ENCODE measurements around the gene CSRNP2. TPM values are rescaled to one million over a fixed set of nuclear protein-coding genes. Genes with fewer than 3 reads are reported as not detected.

CSRNP2 gene, protein sequence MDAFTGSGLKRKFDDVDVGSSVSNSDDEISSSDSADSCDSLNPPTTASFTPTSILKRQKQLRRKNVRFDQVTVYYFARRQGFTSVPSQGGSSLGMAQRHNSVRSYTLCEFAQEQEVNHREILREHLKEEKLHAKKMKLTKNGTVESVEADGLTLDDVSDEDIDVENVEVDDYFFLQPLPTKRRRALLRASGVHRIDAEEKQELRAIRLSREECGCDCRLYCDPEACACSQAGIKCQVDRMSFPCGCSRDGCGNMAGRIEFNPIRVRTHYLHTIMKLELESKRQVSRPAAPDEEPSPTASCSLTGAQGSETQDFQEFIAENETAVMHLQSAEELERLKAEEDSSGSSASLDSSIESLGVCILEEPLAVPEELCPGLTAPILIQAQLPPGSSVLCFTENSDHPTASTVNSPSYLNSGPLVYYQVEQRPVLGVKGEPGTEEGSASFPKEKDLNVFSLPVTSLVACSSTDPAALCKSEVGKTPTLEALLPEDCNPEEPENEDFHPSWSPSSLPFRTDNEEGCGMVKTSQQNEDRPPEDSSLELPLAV
- total RNA-seq (10 to 100 TPM; 29.1 to 29.9 TPM), polyA plus RNA-seq (10 to 100 TPM; 10.7 to 12.0 TPM)
- long read RNA-seq, donor 1, full-length matches to known transcripts = 5 of 5 reads
- long read RNA-seq, donor 1, partial matches to known transcripts = 0 of 5 reads
- long read RNA-seq, donor 1, other reads (novel, unspliced or antisense) = 0 of 5 reads
- long read RNA-seq, donor 2, full-length matches to known transcripts = 1 of 1 reads
- long read RNA-seq, donor 2, partial matches to known transcripts = 0 of 1 reads
- long read RNA-seq, donor 2, other reads (novel, unspliced or antisense) = 0 of 1 reads
- long read RNA-seq, donor 3, full-length matches to known transcripts = 1 of 1 reads
- long read RNA-seq, donor 3, partial matches to known transcripts = 0 of 1 reads
- long read RNA-seq, donor 3, other reads (novel, unspliced or antisense) = 0 of 1 reads
- long read RNA-seq, donor 4, full-length matches to known transcripts = 3 of 3 reads
- long read RNA-seq, donor 4, partial matches to known transcripts = 0 of 3 reads
- long read RNA-seq, donor 4, other reads (novel, unspliced or antisense) = 0 of 3 reads
- long read RNA-seq, donor 5, full-length matches to known transcripts = 2 of 2 reads
- long read RNA-seq, donor 5, partial matches to known transcripts = 0 of 2 reads
- long read RNA-seq, donor 5, other reads (novel, unspliced or antisense) = 0 of 2 reads

- DNase-seq = peak; percentile 97 to 98 (median 98)
- peak within 1 kb of the TSS; percentile 81 for H3K4me3 ChIP-seq
- TF ChIP-seq, protein P1, sequence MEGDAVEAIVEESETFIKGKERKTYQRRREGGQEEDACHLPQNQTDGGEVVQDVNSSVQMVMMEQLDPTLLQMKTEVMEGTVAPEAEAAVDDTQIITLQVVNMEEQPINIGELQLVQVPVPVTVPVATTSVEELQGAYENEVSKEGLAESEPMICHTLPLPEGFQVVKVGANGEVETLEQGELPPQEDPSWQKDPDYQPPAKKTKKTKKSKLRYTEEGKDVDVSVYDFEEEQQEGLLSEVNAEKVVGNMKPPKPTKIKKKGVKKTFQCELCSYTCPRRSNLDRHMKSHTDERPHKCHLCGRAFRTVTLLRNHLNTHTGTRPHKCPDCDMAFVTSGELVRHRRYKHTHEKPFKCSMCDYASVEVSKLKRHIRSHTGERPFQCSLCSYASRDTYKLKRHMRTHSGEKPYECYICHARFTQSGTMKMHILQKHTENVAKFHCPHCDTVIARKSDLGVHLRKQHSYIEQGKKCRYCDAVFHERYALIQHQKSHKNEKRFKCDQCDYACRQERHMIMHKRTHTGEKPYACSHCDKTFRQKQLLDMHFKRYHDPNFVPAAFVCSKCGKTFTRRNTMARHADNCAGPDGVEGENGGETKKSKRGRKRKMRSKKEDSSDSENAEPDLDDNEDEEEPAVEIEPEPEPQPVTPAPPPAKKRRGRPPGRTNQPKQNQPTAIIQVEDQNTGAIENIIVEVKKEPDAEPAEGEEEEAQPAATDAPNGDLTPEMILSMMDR (IDR thresholded peaks at IDR 0.05; ENCODE audit: control extremely low read depth, extremely low read depth) = no peak
- H3K27ac ChIP-seq (ENCODE audit: low read depth in 1 of 2, low read length in 1 of 2) = peak within 1 kb of the TSS; percentile 94 to 96
- no peaks in the 10 kb centered on the region for H3K36me3 ChIP-seq (ENCODE audit: control insufficient read depth in 4 of 4, insufficient read depth in 4 of 4, low read length in 4 of 4)
- H3K9me3 ChIP-seq (ENCODE audit: control insufficient read depth in 4 of 4, insufficient read depth in 3 of 4, low read length in 3 of 4) = no peaks in the 10 kb centered on the region
- peaks cover 0 to 21% (median 8%) of the 10 kb centered on the region in 5 donors for H3K4me1 ChIP-seq (ENCODE audit: control insufficient read depth in 5 of 5, insufficient read depth in 5 of 5, low read length in 5 of 5)
- H3K9ac ChIP-seq (ENCODE audit: insufficient read depth in 1 of 2, low read length in 2 of 2) = peak within 1 kb of the TSS; percentile 63 to 89
- WGBS, 2 donors = 0 to 1% methylated on average over 66 to 74 of the region's 74 CpGs
- peak; percentile 99 for ATAC-seq (ENCODE audit: insufficient read depth, low FRiP score)
- no peaks in the 10 kb centered on the region for H3K27me3 ChIP-seq (ENCODE audit: control insufficient read depth in 3 of 3, insufficient read depth in 3 of 3, low read length in 2 of 3)
These were observed at the start of gene CSRNP2 for GRCh38 chr12:51083126-51083833. Gene CSRNP2 (minus strand): TSS chr12:51083596. CDS start chr12:51076561, 7,035 bp downstream.

DNA sequence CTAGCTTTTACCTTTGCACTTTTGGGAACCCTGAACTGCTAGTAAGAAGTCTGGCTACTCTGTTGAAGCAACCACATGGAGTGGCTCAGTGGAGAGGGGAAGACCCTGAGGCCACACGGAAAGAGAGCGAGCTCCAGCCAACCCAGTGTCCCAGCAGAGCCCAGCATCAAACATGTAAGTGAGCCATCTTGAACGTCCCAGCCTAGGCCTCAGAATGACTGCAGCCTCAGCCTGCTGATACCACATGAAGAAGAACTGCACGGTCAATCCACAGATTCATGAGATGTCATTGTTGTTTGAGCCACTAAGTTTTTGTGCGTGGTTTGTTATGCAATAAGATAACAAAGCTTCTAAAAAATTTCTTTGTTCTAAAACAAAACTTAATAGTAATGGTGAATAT, 49.3 kb upstream of the CSRNP2 start:
- Histone ChIP-seq H3K4me1 (ENCODE audit: control insufficient read depth in 5 of 5, insufficient read depth in 5 of 5, low read length in 5 of 5) (no peaks in the 10 kb centered on the region), H3K9me3 (ENCODE audit: control insufficient read depth in 4 of 4, insufficient read depth in 3 of 4, low read length in 3 of 4) (no peaks in the 10 kb centered on the region), H3K27ac (ENCODE audit: low read depth in 1 of 2, low read length in 1 of 2) (no peak overlapping the region), H3K4me3 (no peak overlapping the region), H3K9ac (ENCODE audit: insufficient read depth in 1 of 2, low read length in 2 of 2) (no peak overlapping the region), H3K27me3 (ENCODE audit: control insufficient read depth in 3 of 3, insufficient read depth in 3 of 3, low read length in 2 of 3) (no peaks in the 10 kb centered on the region), H3K36me3 (ENCODE audit: control insufficient read depth in 4 of 4, insufficient read depth in 4 of 4, low read length in 4 of 4) (peaks cover 0 to 3% (median 1%) of the 10 kb centered on the region in 4 donors)
- TF ChIP-seq, protein P1 (IDR thresholded peaks at IDR 0.05; ENCODE audit: control extremely low read depth, extremely low read depth) = no peak
- DNase-seq = no peak
- no peak for ATAC-seq (ENCODE audit: insufficient read depth, low FRiP score)
- 74 to 88% methylated on average over 5 of the region's 5 CpGs for WGBS, 2 donors

- Histone ChIP-seq H3K9me3 (ENCODE audit: control insufficient read depth in 4 of 4, insufficient read depth in 3 of 4, low read length in 3 of 4) (no peaks in the 10 kb centered on the region), H3K4me1 (ENCODE audit: control insufficient read depth in 5 of 5, insufficient read depth in 5 of 5, low read length in 5 of 5) (no peaks in the 10 kb centered on the region), H3K9ac (ENCODE audit: insufficient read depth in 1 of 2, low read length in 2 of 2) (no peak overlapping the region), H3K27me3 (ENCODE audit: control insufficient read depth in 3 of 3, insufficient read depth in 3 of 3, low read length in 2 of 3) (no peaks in the 10 kb centered on the region), H3K36me3 (ENCODE audit: control insufficient read depth in 4 of 4, insufficient read depth in 4 of 4, low read length in 4 of 4) (peaks cover 0 to 3% (median 1%) of the 10 kb centered on the region in 4 donors), H3K4me3 (no peak overlapping the region), H3K27ac (ENCODE audit: low read depth in 1 of 2, low read length in 1 of 2) (no peak overlapping the region)
- TF ChIP-seq, protein P1 (IDR thresholded peaks at IDR 0.05; ENCODE audit: control extremely low read depth, extremely low read depth) = no peak
- WGBS, 2 donors = 86 to 92% methylated on average over 5 of the region's 5 CpGs
- ATAC-seq (ENCODE audit: insufficient read depth, low FRiP score) (no peak), DNase-seq (no peak)
These were observed 48.5 kb upstream of the CSRNP2 start for GRCh38 chr12:51131745-51132521.
